GM21381 (cell line): ENCODE measurements around the gene PCDHGA5.
"Not testable (repeated sequence)": the region's sequence is repeated elsewhere in the genome, so short reads cannot be mapped to it uniquely, and the experiment has no call there.

Experiments
- ATAC-seq: cut with Tn5 transposase; IDR thresholded peaks from one replicate; pipeline ENCODE4 v1.9.1; 2021; ENCODE audit warnings: mild to moderate bottlenecking, moderate library complexity; ENCODE audit not compliant: unreplicated experiment

The PCDHGA5 gene

GRCh38 chr5:141383345-141383744, 19.4 kb downstream of the PCDHGA5 start:
- no peak for ATAC-seq

GRCh38 chr5:141384471-141385267, 20.7 kb downstream of the PCDHGA5 start:
- ATAC-seq, result no peak

- ATAC-seq, result not testable (repeated sequence)
These were observed 23.8 kb downstream of the PCDHGA5 start, which contains the start of gene PCDHGB4 for GRCh38 chr5:141387557-141388311. PCDHGB4 (plus strand) TSS chr5:141387698; CDS start chr5:141387885, 187 bp downstream.

GRCh38 chr5:141388661-141389060, 24.7 kb downstream of the PCDHGA5 start:
- no peak for ATAC-seq

GRCh38 chr5:141389153-141390042, 25.4 kb downstream of the PCDHGA5 start:
- no peak for ATAC-seq

- no peak for ATAC-seq
These were observed 28.7 kb downstream of the PCDHGA5 start, which contains the start of gene PCDHGA8 for GRCh38 chr5:141392429-141393198. PCDHGA8 (plus strand) TSS chr5:141392633; CDS start chr5:141392814, 181 bp downstream.

- no peak for ATAC-seq
These were observed 29.3 kb downstream of the PCDHGA5 start for GRCh38 chr5:141393267-141393666.

- ATAC-seq, result not testable (repeated sequence)
These were observed 30.6 kb downstream of the PCDHGA5 start for GRCh38 chr5:141394401-141395187.

GRCh38 chr5:141397756-141398551, 34.0 kb downstream of the PCDHGA5 start, which contains the start of gene PCDHGB5:
PCDHGB5 (plus strand) TSS chr5:141397947; CDS start chr5:141398128, 181 bp downstream.
- peak; percentile 75 for ATAC-seq

GRCh38 chr5:141398608-141399007, 34.6 kb downstream of the PCDHGA5 start:
- ATAC-seq, result no peak

GRCh38 chr5:141399555-141400258, 35.7 kb downstream of the PCDHGA5 start:
- ATAC-seq, result no peak

- ATAC-seq, result no peak
These were observed 38.7 kb downstream of the PCDHGA5 start, which contains the start of gene PCDHGA9 for GRCh38 chr5:141402553-141403243. PCDHGA9 (plus strand) TSS chr5:141402778; CDS start chr5:141402953, 175 bp downstream.

GRCh38 chr5:141403387-141403786, 39.4 kb downstream of the PCDHGA5 start:
- ATAC-seq, result no peak

- not testable (repeated sequence) for ATAC-seq
These were observed 44.0 kb downstream of the PCDHGA5 start, which contains the start of gene PCDHGB6 for GRCh38 chr5:141407790-141408505. PCDHGB6 (plus strand) TSS chr5:141408021; CDS start chr5:141408203, 182 bp downstream.

- ATAC-seq, result no peak
These were observed 45.8 kb downstream of the PCDHGA5 start for GRCh38 chr5:141409598-141410306.

- ATAC-seq, result no peak
These were observed 47.6 kb downstream of the PCDHGA5 start for GRCh38 chr5:141411575-141411974.
